H1 (cell line): Measurements from ENCODE around the gene FAM209B. TPM values are rescaled to one million over a fixed set of nuclear protein-coding genes. Genes with fewer than 3 reads are reported as not detected.

Experiments
- CTCF ChIA-PET: fragments of 300-600 bp; sonication (Branson Sonifier 250); formaldehyde crosslinking; loops from one replicate; lab custom pipeline; 2021; ENCODE audit not compliant: partially characterized antibody; lab: Charles Lee
- POLR2A ChIA-PET: fragments of 300-600 bp; sonication (Branson Sonifier 250); formaldehyde crosslinking; loops from one replicate; lab custom pipeline; 2021; ENCODE audit warnings: inconsistent platforms; ENCODE audit not compliant: partially characterized antibody; lab: Charles Lee
- DNase-seq, 2 experiments: peaks; one replicate each; pipeline versions ENCODE4 v3.0.0 to v3.0.0-alpha.2; 2010 to 2022; ENCODE audit warnings: low spot score in 2 of 2, low read depth in 1 of 2, mixed read lengths in 1 of 2
- FAIRE-seq: peaks from 2 replicates; lab custom pipeline; 2011; peaks lifted over from hg19 to GRCh38; lab: Jason Lieb, UNC
- H2AFZ ChIP-seq: 2 replicates; pipeline ENCODE4 v1.8.1; 2012; ENCODE audit warnings: low read length, inconsistent platforms
- H2AK5ac ChIP-seq: 2 replicates; pipeline ENCODE4 v1.6.1; 2013; ENCODE audit warnings: low read depth, low read length
- H2BK120ac ChIP-seq: replicated peaks from 2 replicates; pipeline ENCODE3; 2013; ENCODE audit warnings: low read depth, low read length, inconsistent platforms
- H2BK12ac ChIP-seq: 2 replicates; pipeline ENCODE4 v1.6.1; 2013; ENCODE audit warnings: low read depth, low read length
- H2BK15ac ChIP-seq: 2 replicates; pipeline ENCODE4 v1.6.1; 2013; ENCODE audit warnings: low read length
- H2BK20ac ChIP-seq: 2 replicates; pipeline ENCODE4 v1.6.1; 2013; ENCODE audit warnings: low read length
- H2BK5ac ChIP-seq: 2 replicates; pipeline ENCODE4 v1.6.1; 2013; ENCODE audit warnings: low read depth, low read length
- H3K14ac ChIP-seq: 2 replicates; pipeline ENCODE4 v1.6.1; 2013; ENCODE audit warnings: inconsistent platforms; ENCODE audit not compliant: insufficient read length
- H3K18ac ChIP-seq: 2 replicates; pipeline ENCODE4 v1.6.1; 2013; ENCODE audit warnings: low read length; ENCODE audit errors: extremely low read depth
- H3K23ac ChIP-seq: 2 replicates; pipeline ENCODE4 v1.6.1; 2013; ENCODE audit warnings: inconsistent platforms; ENCODE audit not compliant: insufficient read length
- H3K23me2 ChIP-seq: 2 replicates; pipeline ENCODE4 v1.6.1; 2013; ENCODE audit warnings: low read depth, low read length
- H3K27ac ChIP-seq: 2 replicates; pipeline ENCODE4 v1.6.1; 2011; ENCODE audit warnings: low read depth, low read length, inconsistent platforms
- H3K27me3 ChIP-seq, 4 experiments: replicated peaks in 1 of 4; 1 replicate in 1 of 4; 2 replicates in 3 of 4; pipeline versions ENCODE4 v1.6.1 to v1.8.1; 2011 to 2013; ENCODE audit warnings: low read length in 3 of 4, mild to moderate bottlenecking in 3 of 4, inconsistent platforms in 2 of 4, mixed read lengths in 2 of 4, moderate library complexity in 1 of 4; ENCODE audit not compliant: control insufficient read depth in 3 of 4, insufficient read depth in 3 of 4; ENCODE audit errors: extremely low read depth in 1 of 4
- H3K36me3 ChIP-seq, 4 experiments: 2 replicates each; pipeline versions ENCODE4 v1.6.1 to v1.8.1; 2011 to 2013; ENCODE audit warnings: mild to moderate bottlenecking in 4 of 4, low read length in 3 of 4, moderate library complexity in 2 of 4, control low read depth in 1 of 4, inconsistent platforms in 1 of 4; ENCODE audit not compliant: insufficient read depth in 4 of 4, control insufficient read depth in 2 of 4
- H3K4ac ChIP-seq: replicated peaks from 2 replicates; pipeline ENCODE3; 2013; ENCODE audit warnings: low read length, low read depth, mixed read lengths, inconsistent platforms; ENCODE audit not compliant: insufficient read length
- H3K4me1 ChIP-seq, 4 experiments: replicated peaks in 1 of 4; 1 replicate in 1 of 4; 2 replicates in 3 of 4; pipeline versions ENCODE4 v1.6.1 to v1.8.1; 2011 to 2013; ENCODE audit warnings: low read length in 3 of 4, inconsistent platforms in 2 of 4, mixed read lengths in 1 of 4; ENCODE audit not compliant: insufficient read depth in 4 of 4, control insufficient read depth in 3 of 4
- H3K4me2 ChIP-seq, 2 experiments: 2 replicates each; pipeline versions ENCODE4 v1.6.1 to v1.8.1; 2011 to 2013; ENCODE audit warnings: low read depth in 2 of 2, low read length in 2 of 2, control low read depth in 1 of 2, inconsistent platforms in 1 of 2, mild to moderate bottlenecking in 1 of 2; ENCODE audit not compliant: insufficient read depth in 1 of 2
- H3K4me3 ChIP-seq, 4 experiments: fragments of 200-600, 300-600 bp in 1 of 4; sonication (generic), shearing (Covaris generic), sonication (Bioruptor Twin) in 1 of 4; 2 replicates each; pipeline versions ENCODE4 v1.5.1 to v1.8.1; 2011 to 2016; ENCODE audit warnings: low read length in 4 of 4, low read depth in 3 of 4, control low read depth in 2 of 4, inconsistent platforms in 2 of 4, mild to moderate bottlenecking in 2 of 4, mixed read lengths in 1 of 4, moderate library complexity in 1 of 4; ENCODE audit not compliant: insufficient read depth in 2 of 4; ENCODE audit errors: extremely low read depth in 1 of 4
- H3K56ac ChIP-seq: replicated peaks from 2 replicates; pipeline ENCODE3; 2013; ENCODE audit warnings: low read depth, mild to moderate bottlenecking, mixed read lengths, low read length, inconsistent platforms; ENCODE audit not compliant: insufficient read length
- H3K79me1 ChIP-seq: 2 replicates; pipeline ENCODE4 v1.6.1; 2013; ENCODE audit warnings: low read depth, low read length, control low read depth
- H3K79me2 ChIP-seq, 2 experiments: 2 replicates each; pipeline versions ENCODE4 v1.6.1 to v1.8.1; 2012 to 2013; ENCODE audit warnings: low read length in 2 of 2, mild to moderate bottlenecking in 2 of 2, inconsistent platforms in 1 of 2; ENCODE audit not compliant: insufficient read depth in 2 of 2, control insufficient read depth in 1 of 2
- H3K9ac ChIP-seq, 4 experiments: replicated peaks in 1 of 4; 1 replicate in 1 of 4; 2 replicates in 3 of 4; pipeline versions ENCODE4 v1.6.1 to v1.8.1; 2011 to 2013; ENCODE audit warnings: low read depth in 3 of 4, low read length in 3 of 4, control low read depth in 2 of 4, mild to moderate bottlenecking in 2 of 4, moderate library complexity in 2 of 4, inconsistent platforms in 1 of 4; ENCODE audit errors: extremely low read depth in 1 of 4
- H3K9me3 ChIP-seq, 2 experiments: 2 replicates each; pipeline versions ENCODE4 v1.6.1 to v1.8.1; 2012 to 2013; ENCODE audit warnings: mild to moderate bottlenecking in 2 of 2, moderate library complexity in 2 of 2, control low read depth in 1 of 2, inconsistent platforms in 1 of 2, low read depth in 1 of 2, low read length in 1 of 2, mixed read lengths in 1 of 2; ENCODE audit not compliant: insufficient read depth in 2 of 2
- H4K20me1 ChIP-seq, 2 experiments: replicated peaks in 1 of 2; 2 replicates each; pipeline versions ENCODE3 to v1.8.1; 2011 to 2013; ENCODE audit warnings: inconsistent platforms in 2 of 2, low read length in 2 of 2, mild to moderate bottlenecking in 1 of 2; ENCODE audit not compliant: insufficient read depth in 2 of 2, control insufficient read depth in 1 of 2
- H4K5ac ChIP-seq: 2 replicates; pipeline ENCODE4 v1.6.1; 2013; ENCODE audit warnings: low read length, low read depth, mixed read lengths, inconsistent platforms; ENCODE audit not compliant: insufficient read length
- H4K8ac ChIP-seq: 2 replicates; pipeline ENCODE4 v1.8.0; 2013; ENCODE audit warnings: mild to moderate bottlenecking, moderate library complexity, low read length, inconsistent platforms; ENCODE audit not compliant: insufficient read depth; ENCODE audit errors: extremely low read depth
- H4K91ac ChIP-seq: replicated peaks from 2 replicates; pipeline ENCODE3; 2013; ENCODE audit warnings: low read length, mixed read lengths, inconsistent platforms; ENCODE audit not compliant: insufficient read length
- CEBPB ChIP-seq: IDR thresholded peaks from 2 replicates; pipeline ENCODE4 v1.6.1; 2012; ENCODE audit warnings: low read depth, low read length
- CTBP2 ChIP-seq: IDR thresholded peaks from 2 replicates; pipeline ENCODE4 v1.7.0; 2011; ENCODE audit warnings: borderline replicate concordance, mild to moderate bottlenecking, moderate library complexity, mixed read lengths, low read length; ENCODE audit not compliant: insufficient read depth, insufficient read length
- GTF2F1 ChIP-seq: IDR thresholded peaks from 2 replicates; pipeline ENCODE4 v1.6.1; 2012; ENCODE audit warnings: low read depth, low read length, improper control_type of control experiment, borderline replicate concordance
- NRF1 ChIP-seq: IDR thresholded peaks from 2 replicates; pipeline ENCODE4 v1.6.1; 2011; ENCODE audit warnings: mild to moderate bottlenecking, low read depth, low read length, improper control_type of control experiment
- RFX5 ChIP-seq: IDR thresholded peaks from 2 replicates; pipeline ENCODE4 v1.6.1; 2011; ENCODE audit warnings: low read depth, low read length, improper control_type of control experiment, borderline replicate concordance
- RNF2 ChIP-seq: fragments of 200-900, 300-1000 bp; sonication (generic); IDR thresholded peaks from 2 replicates; pipeline ENCODE4 v1.7.1; 2016; ENCODE audit warnings: borderline replicate concordance, low read depth, mild to moderate bottlenecking, antibody characterized with exemption, low read length; ENCODE audit not compliant: poor library complexity, severe bottlenecking; ENCODE audit errors: missing control alignments
- WGBS, 2 experiments: shearing (Covaris generic) in 1 of 2; methylation state at CpG; one replicate each; pipeline versions ENCODE4 v1.1.6 to v1.1.7; 2013 to 2015; ENCODE audit warnings: low lambda C conversion rate in 2 of 2, mixed read lengths in 2 of 2, inconsistent platforms in 1 of 2, low coverage in 1 of 2, missing lambda C conversion rate in 1 of 2; ENCODE audit not compliant: insufficient replicate concordance in 2 of 2, insufficient coverage in 1 of 2, insufficient read length in 1 of 2; ENCODE audit errors: extremely low coverage in 1 of 2, missing lambda C conversion rate in 1 of 2; 5-methylcytosine and 5-hydroxymethylcytosine counted together
- polyA plus RNA-seq, 7 experiments: library from polyadenylated mRNA; depleted of rRNA in 3 of 7; stranded (reverse) in 5 of 7; unstranded in 2 of 7; fragments of >200 nt in 5 of 7; fragments of 200-250 nt in 2 of 7; gene quantifications; 1 replicate in 5 of 7; 2 replicates in 1 of 7; 4 replicates in 1 of 7; pipeline versions ENCODE4 v1.2.1 to v1.2.3, GENCODE V29; 2011 to 2013; ENCODE audit warnings: missing spikeins in 2 of 7, mixed read lengths in 2 of 7
- total RNA-seq: library from RNA; stranded (reverse); fragmentation: NEBNext Ultra II Directional; extraction: Animal tissue kit (Norgen Biotek cat#: 25700); gene quantifications from 2 replicates; pipeline ENCODE4 v1.2.1, GENCODE V29; 2021

FAM209B gene
- total and polyA plus RNA-seq, 2 of the 8 experiments (the other 6 are each of a cell fraction or from before 2014, with no cell fraction given): 0.29 TPM; not detected in 1

DNA sequence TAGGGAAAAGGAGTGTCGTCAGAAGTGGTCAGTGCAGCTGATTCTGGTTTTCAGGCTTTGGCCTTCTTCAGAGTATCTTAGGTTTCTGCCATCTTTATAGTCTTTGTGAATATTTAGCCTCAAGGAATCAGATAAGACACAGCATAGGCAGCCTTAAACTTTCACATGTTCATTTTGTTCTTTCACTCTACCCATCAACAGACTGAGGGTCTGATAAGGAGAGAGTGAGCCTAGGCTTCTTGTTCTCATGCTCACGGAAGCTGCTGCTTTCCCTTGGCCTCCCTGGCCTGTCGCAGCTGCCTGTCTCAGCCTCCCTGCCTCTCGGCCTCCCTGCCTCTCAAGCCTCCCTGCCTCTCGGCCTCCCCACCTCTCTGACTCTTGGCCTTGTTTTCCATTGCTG, 44.5 kb upstream of the FAM209B start:
- Histone ChIP-seq H4K20me1 (peaks cover 0 to 4% of the 10 kb centered on the region in 2 experiments), H4K91ac (no peak overlapping the region), H4K8ac (no peak overlapping the region), H3K56ac (no peak overlapping the region), H2BK5ac (no peak overlapping the region), H3K4me2 (no peak overlapping the region), H3K4ac (no peak overlapping the region), H3K79me1 (no peaks in the 10 kb centered on the region; the same call in 1 of the 2 replicates), H3K9ac (no peak overlapping the region), H2BK20ac (no peak overlapping the region), H3K23me2 (no peaks in the 10 kb centered on the region), H2BK15ac (no peak overlapping the region), H3K4me3 (no peak overlapping the region), H4K5ac (no peak overlapping the region), H3K27me3 (no peaks in the 10 kb centered on the region), H3K4me1 (no peaks in the 10 kb centered on the region), H3K14ac (no peak overlapping the region), H2AK5ac (no peak overlapping the region), H2BK120ac (no peak overlapping the region), H3K36me3 (peaks cover 2 to 13% (median 6%) of the 10 kb centered on the region in 4 experiments; a peak in 5 of 8 replicates), H2BK12ac (no peak overlapping the region), H3K9me3 (no peaks in the 10 kb centered on the region), H3K27ac (no peak overlapping the region), H3K18ac (no peak overlapping the region), H3K79me2 (no peaks in the 10 kb centered on the region; a peak in 1 of 4 replicates), H2AFZ (no peak overlapping the region), H3K23ac (no peak overlapping the region)
- WGBS, 2 experiments: 95% methylated on average over 5 of the region's 5 CpGs; no CpG with 5 or more reads in 1 of the 2 experiments
- DNase-seq (no peak), FAIRE-seq (no peak)
- ChIA-PET CTCF (interaction anchor here (1.2 to 3.1 kb wide), 2 partner anchors 16 to 63 kb away, joined by 3 to 14 read pairs; no protein-coding TSS in a partner anchor), POLR2A (interaction anchor here (0.6 kb wide), 1 partner anchor 76 kb away, joined by 3 read pairs; no protein-coding TSS in a partner anchor)
- TF ChIP-seq GTF2F1 (no peak), NRF1 (no peak), CTBP2 (no peak), RNF2 (no peak), CEBPB (no peak), RFX5 (no peak)
